Measurements from ENCODE around the gene SNX14.

Gene SNX14

DNA sequence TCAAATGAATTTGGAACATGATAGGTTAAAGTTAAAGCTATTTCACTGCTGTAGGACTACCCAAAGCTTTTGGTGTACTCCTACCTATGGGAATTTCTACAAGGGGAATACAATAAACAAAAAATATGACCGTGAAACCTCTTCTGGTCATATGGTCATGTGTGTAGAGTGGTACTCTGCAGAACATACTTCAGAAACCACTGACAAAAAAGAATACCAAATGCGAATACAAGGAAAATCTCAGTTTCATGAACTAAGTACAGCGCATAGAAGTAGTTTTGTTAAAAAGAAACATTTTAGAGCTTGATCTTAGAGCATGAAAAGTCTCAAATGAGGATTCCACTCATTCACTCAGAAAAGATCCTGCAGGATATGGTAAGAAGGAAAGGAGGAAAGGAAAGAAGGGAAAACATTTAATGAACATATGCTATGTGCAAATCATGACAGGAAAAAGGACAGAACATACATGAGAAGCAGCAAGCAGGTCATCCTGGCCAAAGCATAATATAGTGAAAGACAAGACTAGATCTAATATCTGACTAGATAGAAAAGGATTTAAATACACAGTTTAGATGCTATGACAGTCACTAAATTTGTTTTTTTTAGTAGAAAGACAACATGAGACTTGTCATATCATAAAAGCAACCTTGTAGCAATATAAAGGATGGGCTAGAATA, 36.5 kb downstream of the SNX14 start:
- Histone ChIP-seq H3K27me3 (ENCODE audit: control insufficient read depth, low read length) (no peaks in the 10 kb centered on the region), H3K9me3 (ENCODE audit: control insufficient read depth, insufficient read depth, low read length) (no peaks in the 10 kb centered on the region), H3F3A (ENCODE audit: control insufficient read depth, insufficient read depth) (no peaks in the 10 kb centered on the region), H3K36me3 (ENCODE audit: control insufficient read depth, low read length) (peaks cover 15% of the 10 kb centered on the region), H3K9me2 (replicated peaks; ENCODE audit: control insufficient read depth, low read length) (no peaks in the 10 kb centered on the region), H4K20me1 (ENCODE audit: control insufficient read depth, insufficient read depth, low read depth, low read length) (no peaks in the 10 kb centered on the region), H3K4me2 (ENCODE audit: low read length) (no peak overlapping the region), H3K79me2 (ENCODE audit: control insufficient read depth, low read length) (no peaks in the 10 kb centered on the region), H3K27ac (ENCODE audit: low read depth, low read length) (no peak overlapping the region), H3K4me1 (ENCODE audit: control insufficient read depth, low read length) (no peaks in the 10 kb centered on the region), H3K4me3 (ENCODE audit: low read length) (no peak overlapping the region)
- TF ChIP-seq, protein P1, sequence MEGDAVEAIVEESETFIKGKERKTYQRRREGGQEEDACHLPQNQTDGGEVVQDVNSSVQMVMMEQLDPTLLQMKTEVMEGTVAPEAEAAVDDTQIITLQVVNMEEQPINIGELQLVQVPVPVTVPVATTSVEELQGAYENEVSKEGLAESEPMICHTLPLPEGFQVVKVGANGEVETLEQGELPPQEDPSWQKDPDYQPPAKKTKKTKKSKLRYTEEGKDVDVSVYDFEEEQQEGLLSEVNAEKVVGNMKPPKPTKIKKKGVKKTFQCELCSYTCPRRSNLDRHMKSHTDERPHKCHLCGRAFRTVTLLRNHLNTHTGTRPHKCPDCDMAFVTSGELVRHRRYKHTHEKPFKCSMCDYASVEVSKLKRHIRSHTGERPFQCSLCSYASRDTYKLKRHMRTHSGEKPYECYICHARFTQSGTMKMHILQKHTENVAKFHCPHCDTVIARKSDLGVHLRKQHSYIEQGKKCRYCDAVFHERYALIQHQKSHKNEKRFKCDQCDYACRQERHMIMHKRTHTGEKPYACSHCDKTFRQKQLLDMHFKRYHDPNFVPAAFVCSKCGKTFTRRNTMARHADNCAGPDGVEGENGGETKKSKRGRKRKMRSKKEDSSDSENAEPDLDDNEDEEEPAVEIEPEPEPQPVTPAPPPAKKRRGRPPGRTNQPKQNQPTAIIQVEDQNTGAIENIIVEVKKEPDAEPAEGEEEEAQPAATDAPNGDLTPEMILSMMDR (IDR thresholded peaks at IDR 0.05; ENCODE audit: low read depth, low read length, poor library complexity, severe bottlenecking), result no peak
- no peak for TF ChIP-seq EZH2phosphoT487 (IDR thresholded peaks at IDR 0.05; ENCODE audit: borderline replicate concordance, low read length)

DNA sequence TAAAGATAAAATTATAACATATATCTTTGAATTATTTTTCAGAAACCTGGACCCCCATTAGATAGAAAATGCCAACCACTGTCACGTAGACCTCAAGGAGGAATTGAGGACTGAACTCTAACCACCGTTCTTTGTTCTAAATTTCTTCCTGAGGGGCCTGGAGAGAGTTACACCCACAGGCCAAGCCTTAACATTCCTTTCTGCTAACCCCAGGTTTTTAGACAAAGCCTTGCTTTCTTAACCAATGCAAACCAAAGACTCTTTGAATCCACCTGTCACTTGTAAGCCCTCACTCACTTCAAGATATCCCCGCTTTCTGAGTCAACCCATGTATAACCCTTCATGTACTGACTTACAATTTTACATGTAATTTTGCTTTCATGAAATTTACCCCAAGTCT, 41.0 kb downstream of the SNX14 start:
- H3F3A ChIP-seq (ENCODE audit: control insufficient read depth, insufficient read depth), result no peaks in the 10 kb centered on the region
- H3K79me2 ChIP-seq (ENCODE audit: control insufficient read depth, low read length), result no peaks in the 10 kb centered on the region
- H3K4me3 ChIP-seq (ENCODE audit: low read length), result no peak overlapping the region
- peaks cover 22% of the 10 kb centered on the region for H3K36me3 ChIP-seq (ENCODE audit: control insufficient read depth, low read length)
- no peaks in the 10 kb centered on the region for H3K27me3 ChIP-seq (ENCODE audit: control insufficient read depth, low read length)
- no peak overlapping the region for H3K4me2 ChIP-seq (ENCODE audit: low read length)
- no peaks in the 10 kb centered on the region for H3K4me1 ChIP-seq (ENCODE audit: control insufficient read depth, low read length)
- no peak overlapping the region for H3K27ac ChIP-seq (ENCODE audit: low read depth, low read length)
- H3K9me2 ChIP-seq (replicated peaks; ENCODE audit: control insufficient read depth, low read length), result no peaks in the 10 kb centered on the region
- H4K20me1 ChIP-seq (ENCODE audit: control insufficient read depth, insufficient read depth, low read depth, low read length), result no peaks in the 10 kb centered on the region
- TF ChIP-seq EZH2phosphoT487 (IDR thresholded peaks at IDR 0.05; ENCODE audit: borderline replicate concordance, low read length), result no peak
- TF ChIP-seq, protein P1 (IDR thresholded peaks at IDR 0.05; ENCODE audit: low read depth, low read length, poor library complexity, severe bottlenecking), result no peak
- H3K9me3 ChIP-seq (ENCODE audit: control insufficient read depth, insufficient read depth, low read length), result 0 out of 2 replicates have a peak, but pooled peaks cover 3% of the 10 kb centered on the region

DNA sequence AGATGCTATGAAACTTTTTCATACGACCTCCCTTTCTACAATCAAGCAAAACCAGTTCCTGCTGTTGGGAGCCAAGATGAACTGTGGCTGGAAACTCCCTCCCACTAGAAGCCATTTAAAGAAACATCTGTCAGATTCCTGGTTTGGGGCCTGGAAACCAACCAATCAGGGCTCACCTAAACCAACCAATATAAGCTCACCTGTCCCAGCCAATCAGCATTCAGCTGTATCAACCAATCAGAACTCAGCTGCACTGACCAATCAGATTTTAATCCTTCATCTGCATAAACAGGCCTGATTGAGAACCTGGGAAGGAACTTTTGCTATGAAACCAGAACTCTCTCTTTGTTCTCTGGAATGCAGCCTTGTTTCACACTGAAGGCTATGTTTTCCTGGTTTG, 42.4 kb downstream of the SNX14 start:
- no peak for TF ChIP-seq EZH2phosphoT487 (IDR thresholded peaks at IDR 0.05; ENCODE audit: borderline replicate concordance, low read length)
- TF ChIP-seq, protein P1 (IDR thresholded peaks at IDR 0.05; ENCODE audit: low read depth, low read length, poor library complexity, severe bottlenecking), result no peak
- no peaks in the 10 kb centered on the region for H3K79me2 ChIP-seq (ENCODE audit: control insufficient read depth, low read length)
- H3K27me3 ChIP-seq (ENCODE audit: control insufficient read depth, low read length), result no peaks in the 10 kb centered on the region
- H3K36me3 ChIP-seq (ENCODE audit: control insufficient read depth, low read length), result peaks cover 30% of the 10 kb centered on the region
- H3K9me3 ChIP-seq (ENCODE audit: control insufficient read depth, insufficient read depth, low read length), result 0 out of 2 replicates have a peak, but pooled peaks cover 3% of the 10 kb centered on the region
- H3F3A ChIP-seq (ENCODE audit: control insufficient read depth, insufficient read depth), result no peaks in the 10 kb centered on the region
- H3K9me2 ChIP-seq (replicated peaks; ENCODE audit: control insufficient read depth, low read length), result no peaks in the 10 kb centered on the region
- H3K4me3 ChIP-seq (ENCODE audit: low read length), result no peak overlapping the region
- H3K27ac ChIP-seq (ENCODE audit: low read depth, low read length), result no peak overlapping the region
- no peak overlapping the region for H3K4me2 ChIP-seq (ENCODE audit: low read length)
- H4K20me1 ChIP-seq (ENCODE audit: control insufficient read depth, insufficient read depth, low read depth, low read length), result no peaks in the 10 kb centered on the region
- H3K4me1 ChIP-seq (ENCODE audit: control insufficient read depth, low read length), result no peaks in the 10 kb centered on the region
